ENCODE results near the gene BRSK2. TPM values are rescaled to one million over a fixed set of nuclear protein-coding genes. Genes with fewer than 3 reads are reported as not detected.
"Not testable (repeated sequence)": the region's sequence is repeated elsewhere in the genome, so short reads cannot be mapped to it uniquely, and the experiment has no call there.

BRSK2 gene
- total and polyA plus RNA-seq, 4 experiments from 2014 or later: 0.18 to 0.47 (median 0.32) TPM

DNA sequence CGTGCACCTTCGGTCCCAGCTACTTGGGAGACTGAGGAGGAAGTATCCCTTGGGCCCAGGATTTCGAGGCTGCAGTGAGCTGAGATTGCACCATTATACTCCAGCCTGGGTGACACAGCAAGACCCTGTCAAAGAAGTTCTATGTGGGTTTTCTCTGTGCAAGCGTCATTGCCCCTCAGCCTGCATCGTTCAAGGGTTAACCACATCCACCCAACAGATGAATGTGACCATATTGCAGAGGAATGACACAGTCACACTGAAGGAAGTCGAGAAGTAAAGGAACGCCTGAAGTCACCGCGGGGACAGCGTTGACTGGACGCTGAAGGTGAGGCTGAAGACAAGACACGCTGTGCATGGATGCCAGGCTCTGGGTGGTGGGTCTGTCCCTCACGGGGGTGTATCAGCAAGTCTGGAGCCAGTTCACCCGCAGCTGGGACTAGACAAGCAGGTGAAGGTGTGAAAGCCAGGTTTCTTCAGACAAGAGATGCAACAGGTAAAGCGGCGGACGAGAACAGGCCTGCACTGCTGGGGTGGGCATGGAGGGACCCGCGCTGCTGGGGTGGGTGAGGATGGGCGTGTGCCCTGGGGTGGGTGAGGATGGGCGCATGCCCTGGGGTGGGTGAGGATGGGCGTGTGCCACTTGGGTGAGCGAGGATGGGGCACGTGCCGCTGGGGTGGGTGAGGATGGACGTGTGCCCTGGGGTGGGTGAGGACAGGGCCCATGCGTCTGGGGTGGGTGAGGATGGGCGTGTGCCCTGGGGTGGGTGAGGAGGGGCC is 43.8 kb upstream of the BRSK2 start:
- ChIA-PET CTCF (ENCODE audit: partially characterized antibody) (interaction anchor here (1.1 kb wide), 1 partner anchor 53 kb away, joined by 3 read pairs; no protein-coding TSS in a partner anchor), POLR2A (ENCODE audit: partially characterized antibody) (no interaction called here)
- no peaks in the 10 kb centered on the region for H3K27me3 Mint-ChIP-seq
- H3K27ac ChIP-seq (ENCODE audit: low read depth, low read length): no peak overlapping the region
- no peaks in the 10 kb centered on the region for H3K36me3 Mint-ChIP-seq
- intact Hi-C loops (cut with micrococcal nuclease): no loop called here
- no peaks in the 10 kb centered on the region for H3K36me3 ChIP-seq (ENCODE audit: insufficient read depth, low read length)
- H3K4me3 ChIP-seq (ENCODE audit: low read length in 2 of 2): no peak overlapping the region
- no peak for DNase-seq
- H3K4me3 Mint-ChIP-seq: no peak overlapping the region
- H3K27me3 ChIP-seq (ENCODE audit: insufficient read depth, low read length): no peaks in the 10 kb centered on the region
- no peaks in the 10 kb centered on the region for H3K9me3 ChIP-seq (ENCODE audit: control insufficient read depth in 1 of 2, low read length in 2 of 2)
- no peaks in the 10 kb centered on the region for H3K9me3 Mint-ChIP-seq
- peak overlapping the region in 1 of 7 donors; percentile 46 for H3K27ac Mint-ChIP-seq
- no peaks in the 10 kb centered on the region for H3K4me1 ChIP-seq (ENCODE audit: insufficient read depth, low read length)
- peaks cover 0 to 3% (median 0%) of the 10 kb centered on the region in 4 donors for H3K4me1 Mint-ChIP-seq

DNA sequence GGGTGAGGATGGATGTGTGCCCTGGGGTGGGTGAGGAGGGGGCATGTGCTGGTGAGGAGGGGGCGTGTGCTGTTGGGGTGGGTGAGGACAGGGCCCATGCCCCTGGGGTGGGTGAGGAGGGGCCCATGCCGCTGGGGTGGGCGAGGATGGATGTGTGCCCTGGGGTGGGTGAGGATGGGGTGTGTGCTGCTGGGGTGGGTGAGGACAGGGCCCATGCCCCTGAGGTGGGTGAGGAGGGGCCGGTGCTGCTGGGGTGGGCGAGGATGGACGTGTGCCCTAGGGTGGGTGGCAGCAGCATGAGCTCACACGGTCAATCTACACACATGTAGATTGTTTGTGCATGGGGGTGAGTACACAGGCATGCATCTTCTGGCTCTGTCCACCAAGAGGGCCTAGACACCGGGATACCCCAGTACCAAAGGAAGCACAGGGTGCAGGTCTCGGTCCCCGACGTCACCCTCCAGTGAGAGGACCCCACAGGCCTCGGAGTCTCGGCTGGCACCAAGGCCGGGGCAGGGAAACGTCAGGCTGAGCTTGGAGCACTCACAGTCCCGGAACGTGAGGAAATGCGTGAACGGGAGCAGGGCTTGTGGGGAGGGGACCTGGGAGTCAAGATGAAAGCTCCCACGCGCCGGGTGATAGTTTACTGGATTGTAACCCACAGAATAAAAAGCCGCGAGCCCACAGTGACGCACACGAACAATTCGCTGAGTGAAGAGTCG is 42.9 kb upstream of the BRSK2 start:
- H3K4me3 ChIP-seq (ENCODE audit: low read length in 2 of 2): no peak overlapping the region
- ChIA-PET CTCF (ENCODE audit: partially characterized antibody) (no interaction called here), POLR2A (ENCODE audit: partially characterized antibody) (no interaction called here)
- Mint-ChIP-seq H3K4me1 (peaks cover 0 to 3% (median 0%) of the 10 kb centered on the region in 4 donors), H3K9me3 (no peaks in the 10 kb centered on the region), H3K4me3 (no peak overlapping the region), H3K27me3 (no peaks in the 10 kb centered on the region), H3K36me3 (no peaks in the 10 kb centered on the region), H3K27ac (no peak overlapping the region)
- H3K27ac ChIP-seq (ENCODE audit: low read depth, low read length): no peak overlapping the region
- H3K27me3 ChIP-seq (ENCODE audit: insufficient read depth, low read length): no peaks in the 10 kb centered on the region
- no peak for DNase-seq
- no peaks in the 10 kb centered on the region for H3K36me3 ChIP-seq (ENCODE audit: insufficient read depth, low read length)
- no peaks in the 10 kb centered on the region for H3K9me3 ChIP-seq (ENCODE audit: control insufficient read depth in 1 of 2, low read length in 2 of 2)
- H3K4me1 ChIP-seq (ENCODE audit: insufficient read depth, low read length): no peaks in the 10 kb centered on the region
- intact Hi-C loops (cut with micrococcal nuclease): no loop called here

DNA sequence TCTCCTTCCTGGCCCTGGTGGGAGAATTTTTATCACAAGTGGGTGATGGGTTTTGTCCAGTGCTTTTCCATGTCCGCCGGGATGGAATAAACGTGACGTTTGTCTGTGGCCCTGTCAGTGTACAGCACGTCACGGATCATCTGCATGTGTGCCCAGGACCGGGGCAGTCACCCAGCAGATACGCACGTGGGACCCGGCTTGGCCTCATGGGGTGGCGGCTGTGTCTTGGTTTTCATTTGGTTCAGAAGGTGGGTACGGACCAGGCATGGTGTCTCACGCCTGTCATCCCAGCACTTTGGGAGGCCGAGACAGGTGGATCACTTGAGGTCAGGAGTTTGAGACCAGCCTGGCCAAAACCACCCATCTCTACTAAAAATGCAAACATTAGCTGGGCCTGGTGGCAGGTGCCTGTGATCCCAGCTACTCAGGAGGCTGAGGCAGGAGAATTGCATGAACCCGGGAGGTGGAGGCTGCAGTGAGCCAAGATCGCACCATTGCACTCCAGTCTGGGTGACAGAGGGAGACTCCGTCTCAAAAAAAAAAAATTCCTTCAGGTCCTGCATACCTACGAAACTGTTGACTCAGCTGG is 42.2 kb upstream of the BRSK2 start:
- H3K27me3 ChIP-seq (ENCODE audit: insufficient read depth, low read length); H3K36me3 Mint-ChIP-seq; H3K27ac Mint-ChIP-seq; CTCF ChIA-PET (ENCODE audit: partially characterized antibody); intact Hi-C loops (cut with micrococcal nuclease); H3K4me3 ChIP-seq (ENCODE audit: low read length in 2 of 2); POLR2A ChIA-PET (ENCODE audit: partially characterized antibody); H3K36me3 ChIP-seq (ENCODE audit: insufficient read depth, low read length); H3K27ac ChIP-seq (ENCODE audit: low read depth, low read length); DNase-seq; H3K27me3 Mint-ChIP-seq; H3K9me3 Mint-ChIP-seq; H3K4me3 Mint-ChIP-seq; H3K9me3 ChIP-seq (ENCODE audit: control insufficient read depth in 1 of 2, low read length in 2 of 2); H3K4me1 ChIP-seq (ENCODE audit: insufficient read depth, low read length); H3K4me1 Mint-ChIP-seq: not testable (repeated sequence)

DNA sequence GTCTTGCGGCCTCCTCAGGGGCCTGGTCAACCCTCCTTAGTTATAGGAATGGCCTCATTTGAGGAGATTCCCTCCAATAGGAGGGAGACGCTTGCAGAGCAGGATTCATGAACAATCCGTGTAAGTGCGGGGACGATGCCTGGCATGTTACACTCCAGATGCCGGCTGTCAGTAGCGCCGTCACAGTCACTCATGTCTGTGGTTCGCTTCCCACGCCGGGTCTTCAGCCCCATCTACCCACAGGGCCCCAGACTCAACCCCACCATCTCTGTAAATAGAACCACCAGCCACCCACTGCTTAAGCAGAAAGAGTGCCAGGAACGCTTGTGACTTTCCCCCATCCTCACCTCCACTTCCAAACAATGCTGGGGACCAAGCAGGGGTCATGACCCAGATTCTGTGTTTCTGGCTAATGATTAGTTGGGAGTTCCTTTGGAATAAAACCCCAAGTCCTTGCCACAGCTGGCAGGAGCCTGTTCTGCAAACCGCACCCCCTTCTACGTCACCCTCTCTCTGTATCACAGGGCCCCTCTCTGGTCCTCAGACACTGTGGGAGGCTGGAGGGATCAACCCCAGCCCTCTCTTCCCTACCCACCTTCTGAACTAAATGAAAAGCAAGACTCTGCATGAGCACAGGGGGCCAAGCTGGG is 41.5 kb upstream of the BRSK2 start:
- Histone ChIP-seq H3K27ac (ENCODE audit: low read depth, low read length) (no peak overlapping the region), H3K36me3 (ENCODE audit: insufficient read depth, low read length) (no peaks in the 10 kb centered on the region), H3K9me3 (ENCODE audit: control insufficient read depth in 1 of 2, low read length in 2 of 2) (no peaks in the 10 kb centered on the region), H3K27me3 (ENCODE audit: insufficient read depth, low read length) (no peaks in the 10 kb centered on the region), H3K4me1 (ENCODE audit: insufficient read depth, low read length) (no peaks in the 10 kb centered on the region), H3K4me3 (ENCODE audit: low read length in 2 of 2) (no peak overlapping the region)
- H3K9me3 Mint-ChIP-seq: no peaks in the 10 kb centered on the region
- peaks cover 0 to 3% (median 0%) of the 10 kb centered on the region in 4 donors for H3K4me1 Mint-ChIP-seq
- H3K36me3 Mint-ChIP-seq: no peaks in the 10 kb centered on the region
- DNase-seq: no peak
- POLR2A ChIA-PET (ENCODE audit: partially characterized antibody): no interaction called here
- CTCF ChIA-PET (ENCODE audit: partially characterized antibody): no interaction called here
- intact Hi-C loops (cut with micrococcal nuclease): no loop called here
- H3K4me3 Mint-ChIP-seq: no peak overlapping the region
- H3K27me3 Mint-ChIP-seq: no peaks in the 10 kb centered on the region
- H3K27ac Mint-ChIP-seq: no peak overlapping the region

DNA sequence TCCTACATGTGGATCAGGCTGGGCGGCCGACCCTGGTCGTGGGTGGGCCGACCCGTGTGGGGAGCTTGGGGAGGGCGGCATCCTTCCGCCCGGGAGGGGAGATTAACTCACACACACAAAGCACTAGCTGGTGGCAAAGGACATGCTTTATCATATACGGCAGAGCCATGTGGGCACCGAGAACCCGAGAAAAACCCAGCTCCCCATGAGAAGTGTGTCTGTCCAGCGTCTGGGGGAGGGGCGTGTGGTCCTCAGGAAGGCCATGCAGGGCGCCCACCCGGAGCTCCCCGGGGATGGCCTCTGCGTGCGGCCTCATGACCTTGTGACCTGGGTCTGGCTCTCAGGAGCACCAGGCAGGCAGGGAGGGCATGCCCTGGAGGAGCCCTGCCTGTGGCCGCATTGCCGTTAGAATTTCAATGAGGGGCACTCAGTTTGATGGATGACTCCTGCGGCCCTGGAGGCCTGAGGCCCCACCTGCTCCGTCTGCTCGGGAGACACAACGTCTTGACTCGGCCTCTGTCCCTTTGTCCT is 40.9 kb upstream of the BRSK2 start:
- Histone ChIP-seq H3K27me3 (ENCODE audit: insufficient read depth, low read length) (no peaks in the 10 kb centered on the region), H3K27ac (ENCODE audit: low read depth, low read length) (no peak overlapping the region), H3K4me1 (ENCODE audit: insufficient read depth, low read length) (no peaks in the 10 kb centered on the region), H3K9me3 (ENCODE audit: control insufficient read depth in 1 of 2, low read length in 2 of 2) (no peaks in the 10 kb centered on the region), H3K4me3 (ENCODE audit: low read length in 2 of 2) (no peak overlapping the region), H3K36me3 (ENCODE audit: insufficient read depth, low read length) (no peaks in the 10 kb centered on the region)
- no peak overlapping the region for H3K4me3 Mint-ChIP-seq
- no peaks in the 10 kb centered on the region for H3K27me3 Mint-ChIP-seq
- ChIA-PET POLR2A (ENCODE audit: partially characterized antibody) (no interaction called here), CTCF (ENCODE audit: partially characterized antibody) (no interaction called here)
- H3K4me1 Mint-ChIP-seq: peaks cover 0 to 3% (median 0%) of the 10 kb centered on the region in 4 donors
- no peaks in the 10 kb centered on the region for H3K36me3 Mint-ChIP-seq
- intact Hi-C loops (cut with micrococcal nuclease): no loop called here
- no peak overlapping the region for H3K27ac Mint-ChIP-seq
- no peaks in the 10 kb centered on the region for H3K9me3 Mint-ChIP-seq
- DNase-seq: no peak

DNA sequence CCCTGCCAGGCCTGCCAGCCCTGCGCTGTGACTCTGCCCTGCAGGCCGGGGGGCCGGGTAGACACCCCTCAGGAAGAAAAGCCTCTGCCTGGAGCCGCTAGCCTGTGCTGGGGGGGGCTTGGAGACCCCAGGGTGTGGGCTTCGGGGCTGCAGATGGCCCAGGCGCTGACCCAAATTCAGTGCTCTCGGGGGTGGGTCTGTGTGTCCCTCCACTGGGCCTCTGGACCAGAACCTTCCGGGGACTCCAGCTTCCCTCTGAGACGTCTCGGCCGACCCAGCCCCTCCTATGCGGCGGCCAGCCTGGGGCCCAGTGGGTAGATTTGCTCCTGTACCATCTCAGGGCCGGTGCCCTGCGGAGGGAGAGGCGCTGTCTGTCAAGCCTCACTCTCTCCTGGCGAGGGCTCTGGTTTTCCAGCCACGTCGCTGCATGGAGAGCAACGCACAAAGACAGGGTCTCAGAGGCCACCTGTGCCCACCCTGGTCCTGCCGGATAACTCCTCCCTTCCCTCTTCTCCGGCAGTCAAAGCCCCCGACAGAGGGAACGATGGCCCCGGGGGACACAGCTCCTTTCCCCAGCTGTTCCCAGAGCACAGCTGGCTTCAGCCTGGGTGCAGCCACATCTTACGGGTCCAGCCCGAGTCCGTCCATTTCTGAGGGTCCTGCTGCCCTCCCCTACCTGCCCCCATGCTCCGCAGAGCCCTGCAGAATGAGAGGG is 40.2 kb upstream of the BRSK2 start:
- ChIA-PET CTCF (ENCODE audit: partially characterized antibody) (no interaction called here), POLR2A (ENCODE audit: partially characterized antibody) (no interaction called here)
- intact Hi-C loops (cut with micrococcal nuclease): no loop called here
- Mint-ChIP-seq H3K9me3 (no peaks in the 10 kb centered on the region), H3K4me3 (no peak overlapping the region), H3K27me3 (no peaks in the 10 kb centered on the region), H3K36me3 (no peaks in the 10 kb centered on the region), H3K4me1 (peaks cover 0 to 3% (median 0%) of the 10 kb centered on the region in 4 donors), H3K27ac (no peak overlapping the region)
- H3K27ac ChIP-seq (ENCODE audit: low read depth, low read length): no peak overlapping the region
- no peaks in the 10 kb centered on the region for H3K36me3 ChIP-seq (ENCODE audit: insufficient read depth, low read length)
- H3K9me3 ChIP-seq (ENCODE audit: control insufficient read depth in 1 of 2, low read length in 2 of 2): no peaks in the 10 kb centered on the region
- no peaks in the 10 kb centered on the region for H3K4me1 ChIP-seq (ENCODE audit: insufficient read depth, low read length)
- DNase-seq: no peak
- H3K27me3 ChIP-seq (ENCODE audit: insufficient read depth, low read length): no peaks in the 10 kb centered on the region
- no peak overlapping the region for H3K4me3 ChIP-seq (ENCODE audit: low read length in 2 of 2)
